ENCODE data around the gene PPA2.

DNA sequence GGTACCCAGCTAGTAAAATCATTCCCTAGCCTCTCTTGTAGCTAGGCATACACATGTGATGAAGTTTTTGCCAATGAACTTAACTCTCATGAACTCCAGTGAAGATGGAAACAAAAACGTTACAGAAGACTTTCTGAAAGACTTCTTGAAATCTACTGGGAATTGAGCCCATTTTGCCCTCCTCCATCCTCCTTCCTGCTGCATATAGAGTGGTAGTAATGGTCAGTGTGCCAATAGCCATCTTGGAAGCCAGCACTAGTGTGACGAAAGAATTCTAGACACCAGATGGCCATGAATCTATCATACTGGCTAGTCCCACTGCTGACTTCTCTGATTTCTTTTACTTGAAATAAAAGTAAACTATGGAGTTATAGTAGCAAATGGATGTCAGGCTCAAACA, 30.9 kb upstream of the PPA2 start:
- TF ChIP-seq EZH2 (IDR thresholded peaks at IDR 0.05; ENCODE audit: low read length, unreplicated experiment) = no peak
- TF ChIP-seq, protein P1, sequence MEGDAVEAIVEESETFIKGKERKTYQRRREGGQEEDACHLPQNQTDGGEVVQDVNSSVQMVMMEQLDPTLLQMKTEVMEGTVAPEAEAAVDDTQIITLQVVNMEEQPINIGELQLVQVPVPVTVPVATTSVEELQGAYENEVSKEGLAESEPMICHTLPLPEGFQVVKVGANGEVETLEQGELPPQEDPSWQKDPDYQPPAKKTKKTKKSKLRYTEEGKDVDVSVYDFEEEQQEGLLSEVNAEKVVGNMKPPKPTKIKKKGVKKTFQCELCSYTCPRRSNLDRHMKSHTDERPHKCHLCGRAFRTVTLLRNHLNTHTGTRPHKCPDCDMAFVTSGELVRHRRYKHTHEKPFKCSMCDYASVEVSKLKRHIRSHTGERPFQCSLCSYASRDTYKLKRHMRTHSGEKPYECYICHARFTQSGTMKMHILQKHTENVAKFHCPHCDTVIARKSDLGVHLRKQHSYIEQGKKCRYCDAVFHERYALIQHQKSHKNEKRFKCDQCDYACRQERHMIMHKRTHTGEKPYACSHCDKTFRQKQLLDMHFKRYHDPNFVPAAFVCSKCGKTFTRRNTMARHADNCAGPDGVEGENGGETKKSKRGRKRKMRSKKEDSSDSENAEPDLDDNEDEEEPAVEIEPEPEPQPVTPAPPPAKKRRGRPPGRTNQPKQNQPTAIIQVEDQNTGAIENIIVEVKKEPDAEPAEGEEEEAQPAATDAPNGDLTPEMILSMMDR (conservative IDR thresholded peaks at IDR 0.05; ENCODE audit: low read depth, low read length) = no peak
- TF ChIP-seq EZH2phosphoT487 (IDR thresholded peaks at IDR 0.05; ENCODE audit: borderline replicate concordance, low read length) = no peak
